ENCODE measurements around the gene DPY19L1.

- TF ChIP-seq SP1 (IDR thresholded peaks at IDR 0.05) (no peak), FOXA1 (IDR thresholded peaks at IDR 0.05) (no peak), FOXK2 (IDR thresholded peaks at IDR 0.05) (no peak), ELF4 (IDR thresholded peaks at IDR 0.05) (no peak), ARNT (IDR thresholded peaks at IDR 0.05) (no peak), SUZ12 (IDR thresholded peaks at IDR 0.05) (no peak), LEF1 (IDR thresholded peaks at IDR 0.05; ENCODE audit: borderline replicate concordance) (no peak), BHLHE40 (IDR thresholded peaks at IDR 0.05; ENCODE audit: borderline replicate concordance) (no peak), TARDBP (IDR thresholded peaks at IDR 0.05) (no peak)
Observed at GRCh38 chr7:34982371-34983019, 54.8 kb downstream of the DPY19L1 start.
